Gastroesophageal sphincter (tissue), 3 donors: Measurements from ENCODE around the gene BMS1.
"Not testable (repeated sequence)": the region's sequence is repeated elsewhere in the genome, so short reads cannot be mapped to it uniquely, and the experiment has no call there.

Experiments
- EP300 ChIP-seq: sonication (generic); formaldehyde crosslinking; IDR thresholded peaks from one replicate; pipeline ENCODE4 v1.6.1; 2017; ENCODE audit warnings: antibody characterized with exemption, mild to moderate bottlenecking
- POLR2A ChIP-seq, 2 donors: fragments of 450-650 bp; IDR thresholded peaks; one replicate each; pipeline ENCODE4 v1.6.1; 2017; ENCODE audit warnings: antibody characterized with exemption in 2 of 2, mild to moderate bottlenecking in 2 of 2, moderate library complexity in 1 of 2
- TF ChIP-seq, protein P1 (sequence below), 4 experiments: fragments of 200-600 bp in 2 of 4; fragments of 450-650 bp in 2 of 4; sonication (generic) in 1 of 4; IDR thresholded peaks; one replicate each; pipeline ENCODE4 v1.5.1; 2017 to 2019; ENCODE audit warnings: antibody characterized with exemption in 4 of 4, mild to moderate bottlenecking in 2 of 4, moderate library complexity in 2 of 4

DNA sequence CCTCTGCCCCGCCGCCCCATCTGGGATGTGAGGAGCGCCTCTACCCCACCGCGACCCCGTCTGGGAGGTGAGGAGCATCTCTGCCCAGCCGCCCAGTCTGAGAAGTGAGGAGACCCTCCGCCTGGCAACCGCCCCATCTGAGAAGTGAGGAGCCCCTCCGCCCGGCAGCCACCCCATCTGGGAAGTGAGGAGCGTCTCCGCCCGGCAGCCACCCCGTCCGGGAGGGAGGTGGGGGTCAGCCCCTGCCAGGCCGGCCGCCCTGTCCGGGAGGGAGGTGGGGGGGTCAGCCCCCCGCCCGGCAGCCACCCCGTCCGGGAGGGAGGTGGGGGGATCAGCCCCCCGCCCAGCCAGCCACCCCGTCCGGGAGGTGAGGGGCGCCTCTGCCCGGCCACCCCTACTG, 64.7 kb downstream of the BMS1 start:
- TF ChIP-seq POLR2A (IDR thresholded peaks at IDR 0.05); EP300: not testable (repeated sequence)
- TF ChIP-seq, protein P1, sequence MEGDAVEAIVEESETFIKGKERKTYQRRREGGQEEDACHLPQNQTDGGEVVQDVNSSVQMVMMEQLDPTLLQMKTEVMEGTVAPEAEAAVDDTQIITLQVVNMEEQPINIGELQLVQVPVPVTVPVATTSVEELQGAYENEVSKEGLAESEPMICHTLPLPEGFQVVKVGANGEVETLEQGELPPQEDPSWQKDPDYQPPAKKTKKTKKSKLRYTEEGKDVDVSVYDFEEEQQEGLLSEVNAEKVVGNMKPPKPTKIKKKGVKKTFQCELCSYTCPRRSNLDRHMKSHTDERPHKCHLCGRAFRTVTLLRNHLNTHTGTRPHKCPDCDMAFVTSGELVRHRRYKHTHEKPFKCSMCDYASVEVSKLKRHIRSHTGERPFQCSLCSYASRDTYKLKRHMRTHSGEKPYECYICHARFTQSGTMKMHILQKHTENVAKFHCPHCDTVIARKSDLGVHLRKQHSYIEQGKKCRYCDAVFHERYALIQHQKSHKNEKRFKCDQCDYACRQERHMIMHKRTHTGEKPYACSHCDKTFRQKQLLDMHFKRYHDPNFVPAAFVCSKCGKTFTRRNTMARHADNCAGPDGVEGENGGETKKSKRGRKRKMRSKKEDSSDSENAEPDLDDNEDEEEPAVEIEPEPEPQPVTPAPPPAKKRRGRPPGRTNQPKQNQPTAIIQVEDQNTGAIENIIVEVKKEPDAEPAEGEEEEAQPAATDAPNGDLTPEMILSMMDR (IDR thresholded peaks at IDR 0.05): not testable (repeated sequence)
